Mucosa of descending colon (tissue), 3 donors: ENCODE measurements around the gene NLGN3. TPM values are rescaled to one million over a fixed set of nuclear protein-coding genes. Genes with fewer than 3 reads are reported as not detected.

Experiments
- ATAC-seq: fragments of 200-7000 bp; cut with Tn5 transposase; one replicate; pipeline ENCODE4 v1.9.1; 2020; ENCODE audit warnings: mild to moderate bottlenecking, moderate library complexity
- DNase-seq, 3 donors: peaks; one replicate each; pipeline ENCODE4 v3.0.0-alpha.2; 2020
- H3K36me3 ChIP-seq: fragments of 200-600 bp; one replicate; pipeline ENCODE4 v1.8.0; 2021; ENCODE audit warnings: low read depth, mild to moderate bottlenecking
- H3K4me1 ChIP-seq: fragments of 200-600 bp; one replicate; pipeline ENCODE4 v1.8.0; 2021; ENCODE audit warnings: low read depth, mild to moderate bottlenecking
- H3K4me3 ChIP-seq: fragments of 200-600 bp; one replicate; pipeline ENCODE4 v1.8.0; 2021; ENCODE audit warnings: mild to moderate bottlenecking
- H3K9me3 ChIP-seq: fragments of 200-600 bp; one replicate; pipeline ENCODE4 v1.8.0; 2021; ENCODE audit warnings: mild to moderate bottlenecking
- CTCF ChIP-seq: fragments of 200-600 bp; IDR thresholded peaks from one replicate; pipeline ENCODE4 v1.8.0; 2022; ENCODE audit warnings: antibody characterized with exemption, mild to moderate bottlenecking
- intact Hi-C, 2 donors: fragments of 100-400 bp; cut with DNase I in 1 of 2; cut with micrococcal nuclease in 1 of 2; formaldehyde crosslinking; loops; one replicate each; pipeline versions ENCODE4 v1.11.0 to v1.11.1; 2022; cut with DNase I, micrococcal nuclease
- total RNA-seq, 3 donors: library from RNA; stranded (reverse); fragmentation: NEBNext Ultra II Directional in 2 of 3; extraction: Animal tissue kit (Norgen Biotek cat#: 25700) in 2 of 3; gene quantifications; one replicate each; pipeline versions ENCODE4 v1.2.1 to v1.2.4, GENCODE V29; 2021 to 2023
- donor health status: DM: no; HTN: no; CAD: no; lungs with moderate emphysema.
- donor health status: DM: no; HTN: no; CAD: no.
- donor health status: DM: no; HTN: yes; CAD: no.

The NLGN3 gene
- total RNA-seq, 3 donors from 2014 or later: 0.46 to 3.1 (median 0.94) TPM

DNA sequence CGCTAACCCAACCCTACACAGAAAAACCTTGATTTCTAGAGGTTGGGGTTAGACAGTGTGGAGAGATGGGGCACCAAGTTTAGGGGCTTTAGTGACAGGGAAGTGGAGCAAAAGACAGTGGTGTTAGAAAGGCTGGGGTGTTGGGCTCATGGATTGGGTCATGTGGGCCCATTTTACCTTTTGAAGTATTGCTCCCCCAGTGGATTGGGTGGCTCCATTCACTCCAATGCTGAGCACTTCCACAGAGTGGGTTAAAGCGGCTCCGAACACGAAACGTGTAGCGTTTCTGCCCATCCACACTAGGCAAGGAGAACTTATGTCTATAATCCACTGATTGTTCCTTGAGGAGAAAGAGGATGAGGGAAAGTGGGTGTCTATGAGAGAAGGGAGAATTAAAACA lies 35.6 kb upstream of the NLGN3 start:
- no peak for TF ChIP-seq CTCF
- ATAC-seq (no peak), DNase-seq (no peak)
- intact Hi-C loops: no loop called here
- Histone ChIP-seq H3K36me3 (no peaks in the 10 kb centered on the region), H3K4me1 (no peaks in the 10 kb centered on the region), H3K4me3 (no peak overlapping the region), H3K9me3 (no peaks in the 10 kb centered on the region)

GRCh38 chrX:71111141-71111843 lies 33.3 kb upstream of the NLGN3 start, which contains the start of gene IL2RG:
Gene IL2RG, minus strand, starts transcription at chrX:71111577. Its CDS starts 38 bp downstream, at chrX:71111539.
- DNase-seq: peak; percentile 50 to 77 (median 60)
- TF ChIP-seq CTCF: no peak
- Histone ChIP-seq H3K36me3 (no peaks in the 10 kb centered on the region), H3K9me3 (no peaks in the 10 kb centered on the region), H3K4me3 (no peak within 1 kb of the TSS), H3K4me1 (no peaks in the 10 kb centered on the region)
- ATAC-seq: peak; percentile 97
- intact Hi-C loops: no loop called here

DNA sequence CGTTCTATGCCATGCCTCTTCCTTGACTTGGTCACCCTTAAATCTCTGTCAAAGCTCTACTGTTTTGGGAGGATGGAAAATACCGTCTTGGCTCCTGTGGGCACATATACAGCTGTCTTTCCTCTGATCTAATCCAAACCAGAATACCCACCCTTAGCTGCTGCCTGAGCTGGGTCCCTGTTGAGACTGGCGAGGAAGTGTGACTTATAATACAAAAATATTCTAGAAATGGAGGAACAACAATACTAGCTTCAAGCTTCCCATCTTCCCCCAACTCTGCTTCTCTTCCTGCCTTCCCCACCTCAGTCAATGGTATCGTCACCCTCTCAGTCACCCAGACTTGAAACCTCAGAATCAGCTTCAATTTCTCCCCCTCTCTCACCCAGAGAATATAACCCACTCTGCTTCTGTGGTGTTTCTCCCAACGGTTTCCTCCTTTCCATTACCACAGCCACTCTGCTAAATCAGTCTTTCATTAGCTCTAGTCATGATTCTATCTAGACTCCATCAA lies 32.7 kb upstream of the NLGN3 start:
- H3K4me1 ChIP-seq: no peaks in the 10 kb centered on the region
- peak; percentile 20 for ATAC-seq
- TF ChIP-seq CTCF: no peak
- intact Hi-C loops: no loop called here
- H3K4me3 ChIP-seq: no peak overlapping the region
- DNase-seq: no peak
- no peaks in the 10 kb centered on the region for H3K9me3 ChIP-seq
- H3K36me3 ChIP-seq: no peaks in the 10 kb centered on the region

- intact Hi-C loops: no loop called here
- Histone ChIP-seq H3K4me3 (no peak overlapping the region), H3K9me3 (no peaks in the 10 kb centered on the region), H3K36me3 (no peaks in the 10 kb centered on the region), H3K4me1 (no peaks in the 10 kb centered on the region)
- DNase-seq (no peak), ATAC-seq (no peak)
- no peak for TF ChIP-seq CTCF
Measured at GRCh38 chrX:71117358-71117757, 27.3 kb upstream of the NLGN3 start.

DNA sequence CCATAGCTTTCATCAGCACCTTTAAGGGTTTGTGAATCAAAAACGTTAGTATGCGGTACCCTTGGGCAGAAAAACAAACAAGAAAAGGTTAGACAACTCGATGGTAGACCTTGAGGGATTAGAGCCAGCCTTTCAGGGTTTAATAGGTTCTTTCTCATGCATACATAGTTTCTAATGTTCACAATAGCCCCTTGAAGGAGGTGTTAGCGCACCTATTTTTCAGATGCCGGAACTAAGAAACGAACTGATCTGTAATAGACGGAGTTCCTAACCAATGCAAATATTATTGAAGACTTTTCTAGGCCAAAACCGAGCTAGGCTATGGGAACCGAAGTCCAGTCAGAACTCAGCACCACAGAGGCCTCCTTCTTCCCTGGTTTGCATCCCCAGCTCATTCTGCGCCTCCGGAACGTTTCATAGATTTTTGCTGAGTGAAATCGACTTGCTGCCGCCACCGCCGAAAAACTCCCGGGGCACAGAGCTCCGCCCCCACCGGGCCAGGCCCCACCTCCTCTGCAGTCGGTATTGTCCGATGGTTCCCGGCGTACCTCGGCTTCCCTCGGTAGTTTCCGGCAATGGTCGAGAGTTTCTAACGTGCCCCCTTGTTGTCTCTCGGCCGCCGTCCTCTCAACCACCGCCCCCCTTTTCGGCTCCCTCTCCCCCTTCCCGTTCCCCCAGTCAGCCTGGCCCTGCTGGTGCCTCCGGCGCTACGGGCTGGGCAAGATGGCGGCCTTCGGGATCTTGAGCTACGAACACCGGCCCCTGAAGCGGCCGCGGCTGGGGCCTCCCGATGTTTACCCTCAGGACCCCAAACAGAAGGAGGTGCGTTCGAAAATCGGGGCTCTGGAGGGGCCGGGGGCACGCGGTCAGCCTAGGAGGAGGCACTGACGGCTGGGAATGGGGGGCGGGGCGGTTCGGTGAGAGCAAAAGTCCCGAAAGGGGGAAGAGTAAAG lies 26.3 kb upstream of the NLGN3 start, which contains the start of gene MED12:
Gene MED12, plus strand, starts transcription at position 565 of the 953 bp plus-strand sequence. Its CDS starts 159 bp downstream, at position 724.
- Histone ChIP-seq H3K36me3 (no peaks in the 10 kb centered on the region), H3K4me3 (peak within 1 kb of the TSS; percentile 46), H3K9me3 (no peaks in the 10 kb centered on the region), H3K4me1 (no peaks in the 10 kb centered on the region)
- DNase-seq (peak; percentile 86 to 88 (median 87)), ATAC-seq (peak; percentile 97)
- no peak for TF ChIP-seq CTCF
- intact Hi-C loops: no loop called here
